NT2/D1 (cell line): ENCODE data around the gene PRXL2A.

Experiments used
- SUZ12 ChIP-seq: IDR thresholded peaks from 2 replicates; pipeline ENCODE4 v1.6.1; 2011; ENCODE audit not compliant: insufficient read length, insufficient read depth; ENCODE audit errors: extremely low read depth
- YY1 ChIP-seq: IDR thresholded peaks from 2 replicates; pipeline ENCODE4 v1.6.1; 2011; ENCODE audit not compliant: insufficient read length, insufficient read depth

GRCh38 chr10:80359644-80360043 is 48.7 kb upstream of the PRXL2A start:
- TF ChIP-seq SUZ12 (no peak), YY1 (no peak)
